ENCODE data around the gene ZNF552.
"Not testable (repeated sequence)": the region's sequence is repeated elsewhere in the genome, so short reads cannot be mapped to it uniquely, and the experiment has no call there.

Gene ZNF552

GRCh38 chr19:57817976-57818375 is 3.3 kb upstream of the ZNF552 start:
- no peak for DNase-seq

DNA sequence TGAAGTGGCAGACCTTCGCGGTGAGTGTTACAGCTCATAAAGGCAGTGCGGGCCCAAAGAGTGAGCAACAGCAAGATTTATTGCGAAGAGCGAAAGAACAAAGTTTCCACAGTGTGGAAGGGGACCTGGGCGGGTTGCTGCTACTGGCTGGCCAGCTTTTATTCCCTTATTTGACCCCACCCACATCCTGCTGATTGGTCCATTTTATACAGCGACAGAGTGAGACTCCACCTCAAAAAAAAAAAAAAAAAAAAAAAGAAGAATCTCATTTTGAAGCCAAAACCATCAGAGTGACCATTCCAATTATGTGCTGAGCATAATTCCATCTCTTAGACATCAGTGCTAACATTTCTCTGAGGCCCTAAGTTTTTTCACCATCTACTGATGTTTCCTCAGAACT is 1.9 kb upstream of the ZNF552 start:
- DNase-seq: no peak

- DNase-seq: no peak
Observed at GRCh38 chr19:57815247-57816075, 748 bp upstream of the ZNF552 start.

DNA sequence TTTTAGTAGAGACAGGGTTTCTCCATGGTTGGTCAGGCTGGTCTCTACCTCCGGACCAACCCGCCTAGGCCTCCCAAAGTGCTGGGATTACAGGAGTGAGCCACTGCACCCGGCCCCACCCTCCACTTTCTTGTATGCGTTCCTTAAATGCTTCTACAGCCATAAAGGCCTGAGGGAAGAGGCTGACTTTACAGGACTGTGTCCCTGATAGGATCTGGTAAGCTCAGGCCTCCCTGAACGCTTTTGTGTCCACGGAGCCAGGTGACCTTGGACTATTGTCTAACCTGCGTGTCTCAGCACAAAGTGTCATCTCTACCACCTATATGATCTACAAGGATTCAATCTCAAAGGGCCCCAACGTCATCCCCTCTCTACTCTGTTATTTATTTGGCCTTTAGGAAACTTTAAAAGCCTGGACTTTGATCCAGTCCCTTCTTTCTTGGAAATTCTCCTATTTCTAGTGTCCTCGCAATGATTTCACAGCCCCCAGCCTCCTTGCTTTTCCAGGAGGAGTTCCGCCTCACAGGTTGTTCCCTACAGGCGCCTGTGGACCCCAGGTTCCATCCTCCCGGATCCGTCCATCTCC is 701 bp downstream of the ZNF552 start:
- no peak for DNase-seq

- not testable (repeated sequence) for DNase-seq
Observed at GRCh38 chr19:57812975-57813820, 1.5 kb downstream of the ZNF552 start.

GRCh38 chr19:57812226-57812625 is 2.5 kb downstream of the ZNF552 start:
- DNase-seq: no peak

DNA sequence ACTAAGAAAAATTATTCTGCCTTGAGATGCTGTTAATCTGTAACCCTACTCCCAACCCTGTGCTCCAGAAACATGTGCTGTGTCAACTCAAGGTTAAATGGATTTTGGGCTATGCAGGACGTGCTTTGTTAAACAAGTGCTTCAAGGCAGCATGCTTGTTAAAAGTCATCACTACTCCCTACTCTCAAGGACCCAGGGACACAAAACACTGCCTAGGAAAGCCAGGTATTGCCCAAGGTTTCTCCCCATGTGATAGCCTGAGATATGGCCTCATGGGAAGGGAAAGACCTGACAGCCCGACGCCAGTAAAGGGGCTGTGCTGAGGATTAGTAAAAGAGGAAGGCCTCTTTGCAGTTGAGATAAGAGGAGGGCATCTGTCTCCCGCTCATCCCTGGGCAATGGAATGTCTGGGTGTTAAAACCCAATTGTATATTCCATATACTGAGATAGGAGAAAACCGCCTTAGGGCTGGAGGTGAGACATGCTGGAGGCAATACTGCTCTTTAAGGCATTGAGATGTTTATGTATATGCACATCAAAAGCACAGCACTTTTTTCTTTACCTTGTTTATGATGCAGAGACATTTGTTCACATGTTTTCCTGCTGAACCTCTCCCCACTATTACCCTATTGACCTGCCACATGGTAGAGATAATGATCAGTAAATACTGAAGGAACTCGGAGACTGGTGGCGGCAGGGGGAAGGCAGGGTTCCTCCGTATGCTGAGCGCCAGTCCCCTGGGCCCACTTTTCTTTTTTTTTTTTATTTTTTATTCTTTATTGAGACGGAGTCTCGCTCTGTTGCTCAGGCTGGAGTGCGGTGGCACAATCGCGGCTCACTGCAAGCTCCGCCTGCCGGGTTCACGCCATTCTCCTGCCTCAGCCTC is 4.1 kb downstream of the ZNF552 start:
- DNase-seq: peak; percentile 31

- no peak for DNase-seq
Observed at GRCh38 chr19:57807541-57807940, 7.2 kb downstream of the ZNF552 start.

- no peak for DNase-seq
Observed at GRCh38 chr19:57803594-57804325, 11.0 kb downstream of the ZNF552 start.

- no peak for DNase-seq
Observed at GRCh38 chr19:57803265-57803593, 11.5 kb downstream of the ZNF552 start.

DNA sequence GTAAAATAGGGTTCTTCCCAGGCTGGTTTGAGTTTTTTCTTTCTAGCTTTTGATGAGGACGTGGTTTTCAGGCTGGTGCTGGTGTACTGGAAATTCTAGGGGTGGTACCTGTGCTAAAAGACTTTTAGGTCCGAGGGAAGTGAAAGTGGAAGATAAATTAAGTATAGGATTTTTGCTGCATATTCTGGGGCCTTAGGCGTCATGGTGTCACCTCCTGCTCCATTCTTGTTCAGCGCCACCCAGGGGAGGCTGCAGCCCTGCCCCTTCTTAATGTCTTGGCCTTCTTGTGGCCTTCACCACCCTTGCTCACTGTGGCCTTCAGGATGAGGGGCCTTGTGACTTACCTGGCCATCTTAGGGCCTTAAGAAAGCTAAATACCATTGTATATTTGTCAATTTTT is 12.4 kb downstream of the ZNF552 start:
- DNase-seq: no peak

DNA sequence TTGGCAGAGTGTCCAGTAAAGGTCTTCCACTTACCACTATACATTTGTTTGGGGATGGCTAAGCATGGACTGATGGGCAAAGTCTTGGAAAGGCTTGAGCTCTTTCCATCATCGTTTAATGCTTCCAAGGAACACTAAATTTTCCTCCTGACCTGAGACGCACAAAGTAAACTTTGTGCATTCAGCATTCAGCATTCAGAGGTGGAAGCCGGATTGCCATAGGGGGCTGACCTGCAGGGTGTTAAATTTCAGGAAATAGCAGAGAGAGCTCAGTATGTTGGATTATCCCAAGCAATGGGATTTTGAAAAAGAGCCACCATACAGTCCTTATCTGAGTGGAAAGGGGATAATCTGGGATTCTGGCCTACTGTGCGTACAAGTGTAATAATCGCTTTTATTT is 14.0 kb downstream of the ZNF552 start:
- no peak for DNase-seq

DNA sequence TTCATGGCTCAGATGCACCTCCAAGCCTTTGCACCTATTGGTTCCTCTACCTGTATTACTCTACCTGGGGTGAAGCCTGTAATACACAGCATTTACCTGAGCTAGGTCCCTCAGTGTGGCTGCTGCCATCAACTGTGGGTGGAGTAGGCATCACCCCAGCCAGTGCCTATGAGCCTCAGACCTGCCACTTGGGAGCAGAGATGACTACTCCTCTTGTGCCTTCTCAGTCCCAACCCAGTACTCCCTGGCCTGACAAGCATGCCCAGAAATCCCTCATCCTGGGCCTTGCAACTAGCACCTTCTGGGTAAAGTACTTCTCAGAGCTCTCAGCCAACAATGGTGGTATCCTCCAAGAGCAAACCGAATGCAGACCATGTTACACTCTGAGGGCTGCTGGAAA is 18.1 kb downstream of the ZNF552 start:
- not testable (repeated sequence) for DNase-seq

DNA sequence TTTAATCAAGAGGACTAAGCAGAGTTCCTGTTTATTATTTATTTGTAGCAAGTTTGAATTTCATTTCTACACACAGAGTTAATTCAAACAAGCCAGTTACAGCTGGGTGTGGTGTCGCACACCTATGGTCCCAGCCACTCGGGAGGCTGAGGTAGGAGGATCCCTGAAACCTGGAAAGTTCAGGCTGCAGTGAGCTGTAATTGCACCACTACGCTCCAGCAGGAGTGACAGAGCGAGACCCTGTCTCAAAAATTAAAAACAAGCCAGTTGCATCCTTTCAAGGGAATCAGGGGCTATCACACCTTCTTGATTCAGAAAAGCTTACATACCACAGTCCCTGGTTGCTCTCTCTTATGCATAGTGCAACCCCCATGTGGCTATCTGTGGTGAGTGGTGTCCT is 25.4 kb downstream of the ZNF552 start:
- DNase-seq: no peak

DNA sequence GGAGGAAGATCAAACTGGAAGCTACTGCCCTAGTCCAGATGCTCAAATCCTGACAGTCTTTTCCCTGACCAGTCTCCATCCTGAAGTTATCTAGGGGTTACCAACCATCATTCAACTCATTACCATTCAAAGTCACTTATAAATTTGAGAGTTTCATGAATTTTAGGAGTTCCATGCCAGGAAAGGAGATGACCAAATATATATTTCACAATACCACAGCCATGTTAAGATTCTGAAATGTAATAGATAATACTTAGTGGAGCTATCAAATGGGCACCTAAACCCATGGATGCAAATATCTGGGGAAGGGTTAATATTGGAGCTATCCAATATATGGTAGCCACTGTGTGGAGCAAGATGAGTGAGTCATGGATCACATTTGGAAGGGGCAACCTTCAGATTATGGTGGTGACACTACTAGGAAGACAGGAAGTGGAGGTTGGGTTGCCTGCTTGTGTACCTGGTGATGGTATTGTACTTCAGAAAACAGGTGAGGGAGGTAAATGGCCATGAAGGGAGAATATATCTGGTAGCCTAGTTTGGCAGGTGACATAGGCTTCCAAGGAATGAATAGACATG is 26.5 kb downstream of the ZNF552 start:
- DNase-seq: no peak

- no peak for DNase-seq
Observed at GRCh38 chr19:57786906-57787305, 27.8 kb downstream of the ZNF552 start.

DNA sequence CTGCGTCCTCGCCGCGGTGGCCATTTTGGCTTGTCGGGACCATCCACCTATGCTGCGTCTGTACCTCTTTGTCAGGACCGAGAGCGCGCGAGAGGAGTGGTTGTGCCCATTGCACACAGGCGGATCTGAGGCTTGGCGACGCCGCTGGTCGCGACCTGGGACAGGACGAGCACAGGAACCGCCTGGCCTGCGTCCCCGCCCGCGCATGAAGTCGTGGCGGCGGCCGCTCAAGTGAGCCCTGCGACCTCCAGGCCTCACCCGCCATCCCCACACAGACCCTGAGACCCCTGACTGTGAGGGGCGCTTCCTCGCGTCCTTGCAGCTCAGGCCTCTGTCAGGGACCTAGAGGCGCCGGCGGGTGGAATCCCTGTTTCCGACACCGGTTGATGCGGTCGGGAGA is 28.4 kb downstream of the ZNF552 start:
- DNase-seq: no peak

- no peak for DNase-seq
Observed at GRCh38 chr19:57779220-57779845, 35.4 kb downstream of the ZNF552 start.

GRCh38 chr19:57778336-57778735 is 36.4 kb downstream of the ZNF552 start:
- DNase-seq: no peak

DNA sequence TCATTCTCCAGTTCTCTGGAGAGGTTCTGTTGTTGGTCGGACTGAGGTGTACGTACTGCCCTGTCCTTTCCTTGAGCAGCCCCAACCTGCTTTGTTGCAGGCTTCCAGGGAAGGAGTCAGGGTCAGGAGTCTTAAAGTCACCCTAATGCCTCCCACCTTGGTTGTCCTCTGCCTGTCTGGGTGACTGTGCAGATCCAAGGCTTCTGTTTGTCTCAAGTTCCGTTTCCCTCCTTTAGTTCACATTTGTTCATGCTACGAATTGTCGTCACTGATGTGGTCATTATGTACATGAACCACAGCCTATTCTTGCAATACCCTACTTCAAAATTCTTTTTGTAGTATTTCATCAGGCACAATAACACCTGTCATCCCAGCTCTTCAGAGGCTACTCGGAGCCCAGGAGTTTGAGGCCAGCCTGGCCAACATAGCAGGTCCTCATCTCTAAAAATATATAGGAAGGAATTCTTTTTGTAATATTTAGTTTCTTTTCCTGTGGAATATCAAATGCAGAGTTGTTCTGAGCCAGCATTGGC is 37.9 kb downstream of the ZNF552 start:
- DNase-seq: no peak

DNA sequence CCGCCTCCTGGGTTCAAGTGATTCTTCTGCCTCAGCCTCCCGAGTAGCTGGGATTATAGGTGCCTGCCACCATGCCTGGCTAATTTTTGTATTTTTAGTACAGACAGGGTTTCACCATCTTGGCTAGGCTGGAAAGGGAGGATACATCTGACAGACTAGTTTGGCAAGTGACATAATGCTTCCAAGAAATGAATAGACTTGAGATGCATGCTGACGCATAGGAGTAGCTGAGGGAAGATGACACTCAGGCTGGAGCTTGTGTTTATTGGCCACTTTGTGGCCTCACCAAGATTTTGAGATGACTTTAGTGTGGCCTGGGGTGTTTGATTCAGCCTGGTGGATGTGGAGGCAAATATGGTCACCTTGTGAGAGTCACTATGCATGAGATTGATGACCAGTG is 41.2 kb downstream of the ZNF552 start:
- DNase-seq: no peak
